Activated CD8-positive, alpha-beta T cell treated with anti-CD3 and anti-CD28 coated beads for 36 hours (primary cell): ENCODE measurements around the gene ACBD6. TPM values are rescaled to one million over a fixed set of nuclear protein-coding genes. Genes with fewer than 3 reads are reported as not detected.

Experiments used
- ATAC-seq: fragments of 200-7000 bp; cut with Tn5 transposase; one replicate; pipeline ENCODE4 v1.10.0; 2021; ENCODE audit warnings: mild to moderate bottlenecking, moderate library complexity
- CTCF ChIA-PET: fragments of 350-600 bp; sonication (Branson Sonifier 250); formaldehyde crosslinking; loops from one replicate; lab custom pipeline; 2021; ENCODE audit warnings: antibody characterized with exemption; lab: Charles Lee
- POLR2A ChIA-PET: fragments of 350-600 bp; sonication (Branson Sonifier 250); formaldehyde crosslinking; loops from one replicate; lab custom pipeline; 2021; ENCODE audit warnings: antibody characterized with exemption; lab: Charles Lee
- DNase-seq: peaks from one replicate; pipeline ENCODE4 v3.0.0-alpha.2; 2020
- H3K27ac Mint-ChIP-seq: one replicate; pipeline ENCODE4 v1.8.0; 2021; ENCODE audit warnings: mild to moderate bottlenecking, mixed read lengths
- H3K27me3 Mint-ChIP-seq: one replicate; pipeline ENCODE4 v1.8.0; 2021; ENCODE audit warnings: mixed read lengths
- H3K36me3 Mint-ChIP-seq: one replicate; pipeline ENCODE4 v1.8.0; 2021; ENCODE audit warnings: low read depth, mixed read lengths
- H3K4me1 Mint-ChIP-seq: one replicate; pipeline ENCODE4 v1.8.0; 2021; ENCODE audit warnings: low read depth, mixed read lengths
- H3K4me3 Mint-ChIP-seq: one replicate; pipeline ENCODE4 v1.8.0; 2021; ENCODE audit warnings: mild to moderate bottlenecking, moderate library complexity, mixed read lengths
- H3K9me3 Mint-ChIP-seq: one replicate; pipeline ENCODE4 v1.8.0; 2021; ENCODE audit warnings: mixed read lengths
- intact Hi-C: fragments of 100-400 bp; cut with micrococcal nuclease; formaldehyde crosslinking; loops from one replicate; pipeline ENCODE4 v1.10.0; 2022
- total RNA-seq, 2 experiments: library from RNA; stranded (reverse); gene quantifications; one replicate each; pipeline ENCODE4 v1.2.3, GENCODE V29; 2021
- TF ChIP-seq, protein P1 (sequence below): fragments of 200-600 bp; IDR thresholded peaks from one replicate; pipeline ENCODE4 v1.8.0; 2022; ENCODE audit warnings: antibody characterized with exemption, mild to moderate bottlenecking

Gene ACBD6
- total RNA-seq, 2 experiments from 2014 or later = 41.3 to 45.0 TPM

DNA sequence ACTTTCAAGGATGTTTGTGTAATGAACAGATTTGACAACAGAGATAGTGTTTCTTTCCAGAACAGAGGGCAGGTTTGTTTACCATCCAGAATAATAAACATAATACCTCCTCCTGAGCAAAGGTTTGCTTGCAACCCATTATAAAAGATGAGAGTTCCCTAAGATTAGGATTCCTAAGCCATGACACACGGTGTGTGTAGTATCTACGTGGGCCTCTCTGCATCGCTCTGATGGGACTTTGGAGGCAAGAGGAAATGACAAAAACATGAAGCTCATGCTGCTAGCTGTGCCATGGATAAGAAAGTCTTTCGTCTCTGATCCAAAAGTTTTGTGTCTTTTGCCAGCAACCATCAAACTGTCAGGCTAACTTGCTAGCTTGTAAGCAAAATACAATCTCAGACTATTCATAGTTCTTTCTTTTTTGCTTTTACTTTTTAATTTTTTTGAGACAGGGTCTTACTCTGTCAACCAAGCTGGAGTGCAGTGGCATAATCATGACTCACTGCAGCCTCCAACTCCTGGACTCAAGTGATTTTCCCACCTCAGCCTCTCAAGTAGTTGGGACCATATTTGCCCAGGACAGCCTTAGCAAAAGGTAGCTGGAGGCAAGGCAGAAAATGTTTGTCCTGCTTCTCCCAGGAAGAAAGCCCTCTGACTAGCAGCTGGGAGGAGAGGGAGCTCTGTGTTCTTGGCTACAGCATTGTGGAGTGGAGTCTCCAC lies 191.2 kb downstream of the ACBD6 start:
- Mint-ChIP-seq H3K27me3 (no peaks in the 10 kb centered on the region), H3K36me3 (peaks cover 28% of the 10 kb centered on the region), H3K9me3 (peaks cover 9% of the 10 kb centered on the region), H3K27ac (no peak overlapping the region), H3K4me3 (no peak overlapping the region), H3K4me1 (no peaks in the 10 kb centered on the region)
- CTCF ChIA-PET = interaction anchor here (0.8 kb wide), 1 partner anchor 167 kb away, joined by 3 read pairs; no protein-coding TSS in a partner anchor
- ATAC-seq (no peak), DNase-seq (no peak)
- TF ChIP-seq, protein P1, sequence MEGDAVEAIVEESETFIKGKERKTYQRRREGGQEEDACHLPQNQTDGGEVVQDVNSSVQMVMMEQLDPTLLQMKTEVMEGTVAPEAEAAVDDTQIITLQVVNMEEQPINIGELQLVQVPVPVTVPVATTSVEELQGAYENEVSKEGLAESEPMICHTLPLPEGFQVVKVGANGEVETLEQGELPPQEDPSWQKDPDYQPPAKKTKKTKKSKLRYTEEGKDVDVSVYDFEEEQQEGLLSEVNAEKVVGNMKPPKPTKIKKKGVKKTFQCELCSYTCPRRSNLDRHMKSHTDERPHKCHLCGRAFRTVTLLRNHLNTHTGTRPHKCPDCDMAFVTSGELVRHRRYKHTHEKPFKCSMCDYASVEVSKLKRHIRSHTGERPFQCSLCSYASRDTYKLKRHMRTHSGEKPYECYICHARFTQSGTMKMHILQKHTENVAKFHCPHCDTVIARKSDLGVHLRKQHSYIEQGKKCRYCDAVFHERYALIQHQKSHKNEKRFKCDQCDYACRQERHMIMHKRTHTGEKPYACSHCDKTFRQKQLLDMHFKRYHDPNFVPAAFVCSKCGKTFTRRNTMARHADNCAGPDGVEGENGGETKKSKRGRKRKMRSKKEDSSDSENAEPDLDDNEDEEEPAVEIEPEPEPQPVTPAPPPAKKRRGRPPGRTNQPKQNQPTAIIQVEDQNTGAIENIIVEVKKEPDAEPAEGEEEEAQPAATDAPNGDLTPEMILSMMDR = no peak
- POLR2A ChIA-PET = interaction anchor here (1.3 kb wide), 1 partner anchor 14 kb away, joined by 4 read pairs; no protein-coding TSS in a partner anchor
- intact Hi-C loops = no loop called here

DNA sequence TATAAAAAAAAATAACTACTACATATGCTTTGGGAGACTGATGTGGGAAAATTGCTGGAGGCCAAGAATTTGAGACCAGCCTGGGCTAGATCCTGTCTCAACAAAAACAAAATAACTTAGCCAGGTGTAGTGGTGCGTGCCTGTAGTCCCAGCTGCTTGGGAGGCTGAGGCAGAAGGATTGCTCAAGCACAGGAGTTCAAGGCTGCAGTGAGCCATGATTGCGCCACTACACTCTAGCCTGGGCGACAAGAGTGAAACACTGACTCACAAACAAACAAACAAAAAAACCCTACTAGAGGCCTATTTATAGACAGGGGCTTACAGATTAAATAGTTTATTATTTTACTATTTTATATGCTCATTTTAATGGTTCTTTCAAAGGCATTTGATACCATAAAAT lies 192.3 kb downstream of the ACBD6 start:
- Mint-ChIP-seq H3K4me1 (no peaks in the 10 kb centered on the region), H3K27ac (no peak overlapping the region), H3K9me3 (peaks cover 9% of the 10 kb centered on the region), H3K36me3 (peaks cover 28% of the 10 kb centered on the region), H3K27me3 (no peaks in the 10 kb centered on the region), H3K4me3 (no peak overlapping the region)
- ChIA-PET CTCF (no interaction called here), POLR2A (no interaction called here)
- TF ChIP-seq, protein P1 = no peak
- intact Hi-C loops = no loop called here
- ATAC-seq = no peak
- no peak for DNase-seq

DNA sequence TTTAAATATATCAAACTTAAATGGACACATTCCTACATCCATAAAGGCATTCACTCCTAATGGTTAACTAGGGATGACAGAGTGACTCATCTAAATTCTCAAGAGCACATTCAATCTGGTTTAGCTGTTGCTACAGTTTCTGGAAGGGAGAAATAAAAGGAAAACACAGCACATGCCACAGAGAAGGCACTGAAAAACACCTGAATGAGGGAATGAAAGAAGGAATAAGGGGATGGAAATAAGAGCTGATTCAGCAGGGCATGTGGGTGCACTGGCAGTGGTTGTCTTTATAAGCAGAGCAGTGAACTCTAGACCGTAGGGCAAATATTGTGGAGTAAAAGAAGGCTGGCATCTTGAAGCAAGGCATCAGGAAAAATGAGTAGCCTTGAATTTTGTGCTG lies 193.0 kb downstream of the ACBD6 start:
- Mint-ChIP-seq H3K9me3 (peaks cover 9% of the 10 kb centered on the region), H3K27ac (no peak overlapping the region), H3K4me3 (no peak overlapping the region), H3K36me3 (peaks cover 28% of the 10 kb centered on the region), H3K27me3 (no peaks in the 10 kb centered on the region), H3K4me1 (no peaks in the 10 kb centered on the region)
- ChIA-PET POLR2A (no interaction called here), CTCF (no interaction called here)
- TF ChIP-seq, protein P1 = no peak
- ATAC-seq (no peak), DNase-seq (no peak)
- intact Hi-C loops = no loop called here

DNA sequence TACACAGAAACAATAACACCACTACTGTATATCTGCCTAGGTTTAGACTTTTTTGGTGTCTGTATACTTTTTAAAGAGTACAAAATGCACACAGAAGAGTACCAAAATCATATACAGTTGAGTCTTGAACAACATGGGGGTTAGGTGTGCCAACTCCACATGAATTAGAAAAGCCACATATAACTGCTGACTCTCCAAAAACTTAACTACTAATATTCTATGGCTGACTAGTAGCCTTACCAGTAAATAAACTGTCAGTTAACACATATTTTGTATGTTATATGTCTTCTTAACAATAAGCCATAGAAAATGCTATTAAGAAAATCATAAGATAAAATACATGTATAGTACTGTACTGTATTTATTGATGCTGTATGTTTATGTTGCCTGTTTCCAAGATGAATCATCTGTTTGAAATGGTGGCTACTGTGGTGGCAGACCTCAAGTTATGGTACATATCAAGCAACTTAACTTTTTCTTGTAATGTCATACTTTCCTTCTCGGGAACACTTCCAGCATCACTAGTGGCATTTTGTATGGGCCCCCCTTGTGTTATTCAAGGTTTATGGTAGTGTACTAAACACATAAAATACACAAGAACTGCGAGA lies 201.1 kb downstream of the ACBD6 start:
- H3K4me1 Mint-ChIP-seq = peaks cover 13% of the 10 kb centered on the region
- no peak overlapping the region for H3K27ac Mint-ChIP-seq
- CTCF ChIA-PET = interaction anchor here (1.4 kb wide), 1 partner anchor 16 kb away, joined by 3 read pairs; no protein-coding TSS in a partner anchor
- POLR2A ChIA-PET = no interaction called here
- DNase-seq (peak; percentile 3), ATAC-seq (no peak)
- H3K36me3 Mint-ChIP-seq = peaks cover 10% of the 10 kb centered on the region
- H3K9me3 Mint-ChIP-seq = peaks cover under 1% of the 10 kb centered on the region
- H3K4me3 Mint-ChIP-seq = no peak overlapping the region
- no peaks in the 10 kb centered on the region for H3K27me3 Mint-ChIP-seq
- TF ChIP-seq, protein P1 = no peak
- intact Hi-C loops = no loop called here
